Stimulated activated effector memory CD8-positive, alpha-beta T cell treated with anti-CD3 and anti-CD28 coated beads, Interleukin-12 subunit alpha, Interleukin-12 subunit beta, amount 100 ng/mL, for 72 hours (primary cell): Measurements from ENCODE around the gene GRM8.
A peak's percentile ranks its signal among the peaks of the same experiment; 100 is the strongest.
"Not testable (repeated sequence)": the region's sequence is repeated elsewhere in the genome, so short reads cannot be mapped to it uniquely, and the experiment has no call there.

Experiments used
- ATAC-seq: fragments of 150-1000 bp; cut with Tn5 transposase; 2 replicates; pipeline ENCODE4 v1.10.0; 2021
- DNase-seq, 2 donors: peaks; one replicate each; pipeline ENCODE4 v3.0.0; 2021 to 2022; ENCODE audit warnings: low spot score in 2 of 2
- H3K27ac Mint-ChIP-seq: one replicate; pipeline ENCODE4 v1.8.0; 2022; ENCODE audit warnings: mild to moderate bottlenecking, mixed read lengths
- H3K36me3 Mint-ChIP-seq: one replicate; pipeline ENCODE4 v1.8.0; 2022; ENCODE audit warnings: mild to moderate bottlenecking, mixed read lengths
- H3K4me1 Mint-ChIP-seq: one replicate; pipeline ENCODE4 v1.8.0; 2022; ENCODE audit warnings: mixed read lengths
- H3K4me3 Mint-ChIP-seq: one replicate; pipeline ENCODE4 v1.8.0; 2022; ENCODE audit warnings: mild to moderate bottlenecking, mixed read lengths
- H3K9me3 Mint-ChIP-seq: one replicate; pipeline ENCODE4 v1.8.0; 2022; ENCODE audit warnings: mixed read lengths

GRM8 gene

GRCh38 chr7:126972571-126972970, 280.2 kb downstream of the GRM8 start:
- Mint-ChIP-seq H3K4me1 (no peaks in the 10 kb centered on the region), H3K36me3 (no peaks in the 10 kb centered on the region), H3K9me3 (peaks cover 4% of the 10 kb centered on the region), H3K27ac (no peak overlapping the region), H3K4me3 (no peak overlapping the region)
- no peak for DNase-seq
- no peak for ATAC-seq

DNA sequence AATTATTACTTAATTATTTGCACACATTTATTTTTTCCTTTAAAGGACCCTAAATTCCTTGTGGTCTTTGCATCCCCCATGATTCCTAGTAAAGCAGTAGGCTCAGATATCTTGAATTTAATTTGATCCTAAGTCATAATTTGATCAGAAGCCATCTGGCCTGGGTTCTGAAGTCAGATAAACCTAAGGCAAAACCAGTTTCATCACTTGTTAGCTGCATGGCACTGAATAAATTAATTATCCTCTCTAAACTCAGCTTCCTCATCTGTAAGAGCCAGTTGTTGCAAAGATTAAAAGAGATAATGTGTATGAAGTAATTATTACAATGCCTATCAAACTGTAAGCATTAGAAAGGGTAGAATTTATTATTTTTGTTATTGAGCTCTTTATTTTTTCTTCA, 293.1 kb downstream of the GRM8 start:
- no peak for DNase-seq
- no peak overlapping the region for H3K4me3 Mint-ChIP-seq
- H3K9me3 Mint-ChIP-seq = no peaks in the 10 kb centered on the region
- H3K27ac Mint-ChIP-seq = no peak overlapping the region
- H3K4me1 Mint-ChIP-seq = no peaks in the 10 kb centered on the region
- ATAC-seq = no peak
- H3K36me3 Mint-ChIP-seq = no peaks in the 10 kb centered on the region

DNA sequence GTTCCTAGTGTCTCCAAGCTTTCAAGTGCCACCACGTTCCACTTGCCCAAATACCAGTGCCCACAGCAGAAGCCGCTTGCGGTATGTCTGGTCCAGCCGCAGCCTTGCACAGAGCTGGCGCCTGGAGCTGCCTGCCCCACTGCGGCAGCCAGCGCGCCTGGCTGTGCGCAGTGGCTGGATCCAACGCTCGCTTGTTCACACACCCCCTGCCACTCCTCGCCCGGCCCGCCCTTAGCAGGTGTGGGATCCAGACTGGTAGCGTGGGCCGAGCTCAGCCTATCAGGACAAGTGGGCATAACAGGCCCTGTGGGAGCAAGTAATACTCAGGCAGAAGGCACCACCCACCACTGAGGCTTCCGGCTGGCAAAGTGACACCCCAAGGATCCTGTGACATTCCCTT, 294.4 kb downstream of the GRM8 start:
- Mint-ChIP-seq H3K9me3 (no peaks in the 10 kb centered on the region), H3K4me1 (no peaks in the 10 kb centered on the region), H3K4me3 (no peak overlapping the region), H3K27ac (no peak overlapping the region), H3K36me3 (no peaks in the 10 kb centered on the region)
- DNase-seq (no peak), ATAC-seq (peak; percentile 40)

- H3K9me3 Mint-ChIP-seq = no peaks in the 10 kb centered on the region
- no peaks in the 10 kb centered on the region for H3K4me1 Mint-ChIP-seq
- DNase-seq (no peak), ATAC-seq (peak; percentile 26)
- no peaks in the 10 kb centered on the region for H3K36me3 Mint-ChIP-seq
- no peak overlapping the region for H3K27ac Mint-ChIP-seq
- no peak overlapping the region for H3K4me3 Mint-ChIP-seq
Observed at GRCh38 chr7:126957443-126957842, 295.3 kb downstream of the GRM8 start.

DNA sequence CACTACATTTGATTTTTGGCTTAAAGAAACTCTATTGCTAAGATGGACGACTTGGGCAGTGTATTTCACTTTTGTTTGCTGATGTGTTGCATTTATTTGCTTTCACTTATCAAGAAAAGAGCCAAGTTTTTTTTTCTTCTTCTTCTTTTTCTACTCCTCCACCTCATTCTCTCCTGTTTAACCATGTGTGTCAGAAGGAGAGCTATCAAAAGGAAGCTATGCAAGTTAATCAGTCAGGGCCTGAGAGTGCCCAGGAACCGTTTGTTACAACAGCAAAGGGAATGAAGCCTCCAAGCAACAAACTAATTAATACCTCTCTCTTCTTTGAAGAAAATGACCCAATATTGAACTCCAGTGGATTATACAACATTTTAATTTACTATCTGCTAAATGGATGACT, 299.3 kb downstream of the GRM8 start:
- Mint-ChIP-seq H3K4me1 (no peaks in the 10 kb centered on the region), H3K27ac (no peak overlapping the region), H3K4me3 (no peak overlapping the region), H3K36me3 (no peaks in the 10 kb centered on the region), H3K9me3 (no peaks in the 10 kb centered on the region)
- ATAC-seq (no peak), DNase-seq (no peak)

DNA sequence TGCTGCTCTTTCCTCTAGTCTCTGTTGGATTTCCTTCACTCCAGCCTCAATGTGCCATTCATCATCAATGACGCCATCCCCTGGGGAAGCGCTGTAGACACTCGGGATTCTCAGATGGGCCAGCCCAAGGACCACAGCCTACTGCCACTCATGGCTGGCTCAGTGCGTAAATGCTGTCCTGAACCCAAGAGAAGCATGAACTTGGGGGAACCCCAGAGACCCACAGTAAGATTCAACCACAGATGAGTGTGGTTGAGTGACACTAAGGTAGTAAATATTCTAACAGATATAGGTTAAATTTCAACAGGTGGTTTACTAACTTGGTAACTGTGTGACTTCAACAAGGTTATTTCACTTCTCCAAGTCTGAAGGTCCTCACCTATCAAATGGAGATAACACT, 304.1 kb downstream of the GRM8 start:
- no peak overlapping the region for H3K4me3 Mint-ChIP-seq
- H3K27ac Mint-ChIP-seq = no peak overlapping the region
- H3K4me1 Mint-ChIP-seq = no peaks in the 10 kb centered on the region
- H3K36me3 Mint-ChIP-seq = no peaks in the 10 kb centered on the region
- ATAC-seq (no peak), DNase-seq (no peak)
- H3K9me3 Mint-ChIP-seq = no peaks in the 10 kb centered on the region

DNA sequence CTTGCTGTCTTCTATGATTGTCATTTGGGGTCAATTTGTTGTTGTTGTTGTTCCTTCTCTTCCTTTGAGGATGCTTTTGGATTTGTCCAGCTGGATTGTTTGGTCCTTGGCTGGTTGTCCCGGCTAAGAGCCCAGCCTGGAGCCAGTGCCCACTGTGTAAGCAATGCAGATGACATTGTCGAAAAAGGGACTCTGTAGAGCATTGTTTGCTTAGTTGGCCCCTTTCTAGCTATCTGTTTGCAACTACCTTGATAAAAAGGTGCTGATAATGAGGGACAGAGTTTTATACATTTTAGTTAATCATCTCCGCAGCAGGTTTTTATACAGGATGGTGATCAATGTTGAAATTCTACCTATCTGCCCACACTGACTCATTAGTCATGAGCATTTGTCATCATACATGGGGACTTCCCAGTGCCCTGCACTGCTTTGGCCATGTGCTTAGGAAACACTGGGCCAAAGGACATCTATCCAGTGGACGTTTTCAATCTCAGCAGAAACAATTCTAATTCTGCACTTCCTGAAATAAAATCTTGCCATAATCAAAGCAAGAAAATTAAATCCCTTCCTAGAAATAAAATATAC, 311.9 kb downstream of the GRM8 start:
- DNase-seq (no peak), ATAC-seq (no peak)
- H3K4me1 Mint-ChIP-seq = no peaks in the 10 kb centered on the region
- no peak overlapping the region for H3K27ac Mint-ChIP-seq
- peaks cover 2% of the 10 kb centered on the region for H3K9me3 Mint-ChIP-seq
- H3K36me3 Mint-ChIP-seq = no peaks in the 10 kb centered on the region
- H3K4me3 Mint-ChIP-seq = no peak overlapping the region

GRCh38 chr7:126937171-126937570, 315.6 kb downstream of the GRM8 start:
- no peak overlapping the region for H3K4me3 Mint-ChIP-seq

DNA sequence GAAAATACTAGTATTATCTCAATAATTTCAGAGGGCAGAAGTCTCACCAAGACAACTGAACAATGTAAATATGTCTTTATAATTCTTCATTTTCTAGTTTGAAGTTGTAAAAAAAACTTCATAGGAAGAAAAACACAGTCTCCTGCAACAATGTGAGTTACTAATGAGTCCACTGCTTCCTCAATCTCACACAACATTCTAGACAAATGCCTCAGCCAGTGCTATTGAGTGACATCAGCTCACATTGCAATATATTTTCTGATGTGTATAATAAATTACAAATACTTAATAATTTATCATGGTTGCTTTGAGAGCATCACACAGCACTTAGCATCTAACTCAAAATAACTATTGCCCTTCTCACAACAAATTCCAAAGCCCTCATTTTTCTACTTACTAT, 321.2 kb downstream of the GRM8 start:
- Mint-ChIP-seq H3K4me1 (no peaks in the 10 kb centered on the region), H3K36me3 (no peaks in the 10 kb centered on the region), H3K27ac (no peak overlapping the region), H3K9me3 (peaks cover 5% of the 10 kb centered on the region), H3K4me3 (no peak overlapping the region)
- DNase-seq (no peak), ATAC-seq (no peak)

More at GRCh38 chr7:126937171-126937570, 315.6 kb downstream of the GRM8 start:
- no peaks in the 10 kb centered on the region for H3K36me3 Mint-ChIP-seq
- ATAC-seq = no peak
- no peak for DNase-seq
- H3K9me3 Mint-ChIP-seq = peaks cover 5% of the 10 kb centered on the region
- no peak overlapping the region for H3K27ac Mint-ChIP-seq
- no peaks in the 10 kb centered on the region for H3K4me1 Mint-ChIP-seq

GRCh38 chr7:126930166-126930565, 322.6 kb downstream of the GRM8 start:
- no peaks in the 10 kb centered on the region for H3K4me1 Mint-ChIP-seq
- no peaks in the 10 kb centered on the region for H3K36me3 Mint-ChIP-seq
- H3K27ac Mint-ChIP-seq = no peak overlapping the region
- ATAC-seq (no peak), DNase-seq (no peak)
- H3K9me3 Mint-ChIP-seq = peaks cover 3% of the 10 kb centered on the region
- no peak overlapping the region for H3K4me3 Mint-ChIP-seq

DNA sequence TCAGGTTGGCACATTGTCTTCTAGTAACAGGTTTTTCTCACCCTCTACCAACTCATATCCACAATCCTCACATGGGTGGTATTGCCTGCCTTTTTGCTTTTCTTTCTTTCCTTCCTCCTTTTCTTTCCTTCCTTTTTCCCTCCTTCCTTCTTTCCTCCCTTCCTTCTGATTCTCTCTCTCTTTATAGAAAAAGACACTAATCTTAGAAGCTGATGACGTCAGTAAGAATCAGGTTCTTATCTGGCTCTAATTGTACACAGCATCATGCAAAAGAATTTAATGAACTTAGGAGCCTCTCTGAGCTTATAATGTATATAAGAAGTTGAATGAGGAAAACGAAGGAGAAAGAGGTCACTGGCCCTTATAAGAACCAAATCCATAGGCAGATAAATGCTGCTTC, 328.3 kb downstream of the GRM8 start:
- H3K4me1 Mint-ChIP-seq = no peaks in the 10 kb centered on the region
- ATAC-seq (no peak), DNase-seq (no peak)
- H3K9me3 Mint-ChIP-seq = peaks cover 5% of the 10 kb centered on the region
- H3K36me3 Mint-ChIP-seq = no peaks in the 10 kb centered on the region
- H3K4me3 Mint-ChIP-seq = no peak overlapping the region
- H3K27ac Mint-ChIP-seq = no peak overlapping the region

DNA sequence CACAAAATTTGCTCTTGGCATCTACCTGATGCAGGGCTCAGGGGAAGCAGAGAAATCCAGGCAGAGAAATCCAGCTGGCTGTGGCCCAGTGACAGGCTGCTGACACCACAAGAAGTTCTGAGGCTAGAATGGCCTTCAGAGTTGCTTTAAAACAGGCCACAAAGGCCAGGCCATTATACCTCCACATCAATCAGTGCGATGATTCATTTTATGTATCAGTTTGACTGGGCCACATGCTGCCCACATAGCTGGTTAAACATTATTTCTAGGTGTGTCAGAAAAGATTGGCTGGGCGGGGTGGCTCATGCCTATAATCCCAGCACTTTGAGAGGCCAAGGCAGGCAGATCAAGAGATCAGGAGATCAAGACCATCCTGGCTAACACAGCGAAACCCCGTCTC, 341.1 kb downstream of the GRM8 start:
- H3K36me3 Mint-ChIP-seq, ATAC-seq: not testable (repeated sequence)

DNA sequence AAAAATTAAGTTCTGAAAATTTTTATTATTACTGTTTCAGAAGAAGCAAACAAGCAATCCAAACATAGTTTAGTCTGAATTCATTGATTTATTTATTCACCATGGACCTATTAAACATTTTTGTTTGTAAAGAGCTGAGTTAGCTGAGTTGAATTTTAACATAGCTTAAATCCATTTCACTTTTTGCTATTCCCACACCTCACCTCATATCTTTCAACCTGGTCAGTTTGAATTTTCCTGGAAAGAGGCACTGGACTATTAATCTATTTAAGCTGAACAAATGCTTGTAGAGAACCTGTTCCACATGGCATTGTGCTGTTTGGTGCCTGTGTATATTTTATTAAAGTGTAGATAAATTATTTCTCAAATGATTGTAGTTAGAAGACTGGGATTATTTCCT, 344.2 kb downstream of the GRM8 start:
- H3K27ac Mint-ChIP-seq, H3K9me3 Mint-ChIP-seq, ATAC-seq, H3K36me3 Mint-ChIP-seq, DNase-seq, H3K4me3 Mint-ChIP-seq, H3K4me1 Mint-ChIP-seq: not testable (repeated sequence)

More for the DNA sequence above, 341.1 kb downstream of the GRM8 start:
- not testable (repeated sequence) for H3K27ac Mint-ChIP-seq, H3K4me3 Mint-ChIP-seq, H3K9me3 Mint-ChIP-seq, DNase-seq, H3K4me1 Mint-ChIP-seq

GRCh38 chr7:126907657-126908056, 345.1 kb downstream of the GRM8 start:
- H3K27ac Mint-ChIP-seq, H3K4me1 Mint-ChIP-seq, H3K4me3 Mint-ChIP-seq, H3K9me3 Mint-ChIP-seq, ATAC-seq, H3K36me3 Mint-ChIP-seq, DNase-seq: not testable (repeated sequence)

DNA sequence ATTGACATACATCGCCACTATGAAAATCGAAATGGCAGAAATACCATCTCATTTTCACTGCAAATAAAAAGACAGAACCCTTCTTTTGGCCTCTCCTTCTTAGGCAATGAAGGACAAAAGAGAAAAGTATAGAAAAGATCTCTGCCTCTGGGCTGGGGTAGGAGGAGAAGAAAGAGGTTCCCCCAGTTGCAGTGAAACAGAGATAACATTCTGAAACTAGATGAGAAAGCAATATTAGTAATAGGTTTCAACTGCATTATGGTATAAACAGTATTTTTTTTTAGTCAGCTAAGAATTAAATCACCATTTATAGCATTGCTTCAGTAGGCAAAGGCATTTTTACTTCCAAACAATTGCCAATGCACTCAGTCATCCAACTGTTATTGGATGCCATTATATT, 347.5 kb downstream of the GRM8 start:
- not testable (repeated sequence) for H3K4me1 Mint-ChIP-seq, H3K27ac Mint-ChIP-seq, DNase-seq, H3K36me3 Mint-ChIP-seq, H3K9me3 Mint-ChIP-seq, H3K4me3 Mint-ChIP-seq, ATAC-seq

DNA sequence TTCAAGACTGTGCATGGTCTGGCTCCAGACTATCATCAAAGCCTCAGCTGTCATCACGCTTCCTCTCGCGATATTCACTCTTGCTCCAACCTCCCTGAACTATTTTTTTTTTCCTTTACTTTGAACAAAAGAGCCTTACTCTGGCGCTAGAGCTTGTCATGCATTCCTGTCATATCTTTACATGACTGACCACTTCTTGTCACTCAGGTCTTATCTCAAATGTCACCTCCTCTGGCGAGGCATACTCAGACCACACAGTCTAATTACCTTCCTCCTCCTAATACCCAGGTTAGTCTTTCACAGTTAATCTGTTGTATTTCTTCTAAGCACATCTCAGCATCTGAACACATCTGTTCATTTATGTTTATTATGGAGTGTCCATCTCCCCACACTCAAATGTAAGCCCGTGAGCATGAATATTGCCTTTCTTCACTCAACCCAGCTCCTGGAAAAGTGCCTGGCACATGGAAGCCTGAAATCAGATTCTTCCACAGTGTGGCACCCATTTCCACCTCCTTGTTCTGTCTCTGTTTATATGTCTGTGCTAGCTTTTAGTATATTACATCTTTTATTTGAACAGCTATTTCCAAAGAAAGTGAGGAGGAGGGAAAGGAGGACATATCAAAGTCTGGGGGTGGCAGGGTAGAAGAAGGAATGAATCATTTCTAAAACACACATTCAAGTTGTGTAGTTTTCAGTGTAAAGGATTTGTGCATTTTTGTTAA, 351.5 kb downstream of the GRM8 start:
- H3K27ac Mint-ChIP-seq, H3K4me3 Mint-ChIP-seq, H3K9me3 Mint-ChIP-seq, H3K36me3 Mint-ChIP-seq, DNase-seq, ATAC-seq, H3K4me1 Mint-ChIP-seq: not testable (repeated sequence)
